HepG2 (cell line): Measurements from ENCODE around the gene SCMH1. TPM values are rescaled to one million over a fixed set of nuclear protein-coding genes. Genes with fewer than 3 reads are reported as not detected.

Experiments used
- ATAC-seq: fragments of 200-7000 bp; cut with Tn5 transposase; 3 replicates; pipeline ENCODE4 v1.9.1; 2020; ENCODE audit warnings: mild to moderate bottlenecking, moderate library complexity
- BruUV-seq: library from RNA; stranded (reverse); fragments of 400-500 nt; replicated peaks from 2 replicates; lab custom pipeline; 2021; lab: Mats Ljungman, UMichigan
- CTCF ChIA-PET: fragments of 300-600 bp; formaldehyde crosslinking; extraction: SDS; loops from one replicate; lab custom pipeline; 2021; ENCODE audit warnings: low total read pairs, inconsistent platforms, low intra/inter-chr PET ratio; lab: Yijun Ruan, JAX
- POLR2A ChIA-PET: fragments of 350-600 bp; sonication (Branson Sonifier 250); formaldehyde crosslinking; loops from one replicate; lab custom pipeline; 2020; ENCODE audit warnings: antibody characterized with exemption, inconsistent platforms; lab: Yijun Ruan, JAX
- DNase-seq: peaks from one replicate; pipeline ENCODE4 v3.0.0-alpha.2; 2015; ENCODE audit warnings: low spot score
- FAIRE-seq: peaks from 3 replicates; lab custom pipeline; 2011; peaks lifted over from hg19 to GRCh38; lab: Jason Lieb, UNC
- H2AFZ ChIP-seq: one replicate; pipeline ENCODE4 v1.6.1; 2011; ENCODE audit warnings: low read length, inconsistent platforms
- H3K27ac ChIP-seq: fragments of 300-600 bp; 3 replicates; pipeline ENCODE4 v1.8.0; 2011; ENCODE audit warnings: mixed run types, mild to moderate bottlenecking, mixed read lengths, low read length, inconsistent platforms; ENCODE audit not compliant: insufficient read depth; ENCODE audit errors: extremely low read length
- H3K27me3 ChIP-seq, 2 experiments: fragments of 200-600 bp in 1 of 2; 2 replicates in 1 of 2; 3 replicates in 1 of 2; pipeline versions ENCODE4 v1.6.0 to v1.8.0; 2011; ENCODE audit warnings: low read length in 2 of 2, mild to moderate bottlenecking in 2 of 2, moderate library complexity in 2 of 2, inconsistent platforms in 1 of 2; ENCODE audit not compliant: insufficient read depth in 2 of 2, control insufficient read depth in 1 of 2
- H3K36me3 ChIP-seq, 2 experiments: fragments of 200-600 bp in 1 of 2; replicated peaks in 1 of 2; 2 replicates in 1 of 2; 3 replicates in 1 of 2; pipeline versions ENCODE4 v1.5.1 to v1.8.0; 2011; ENCODE audit warnings: low read length in 2 of 2, inconsistent platforms in 1 of 2; ENCODE audit not compliant: insufficient read depth in 2 of 2, control insufficient read depth in 1 of 2
- H3K4me1 ChIP-seq: 2 replicates; pipeline ENCODE4 v1.5.1; 2012; ENCODE audit warnings: low read length, inconsistent platforms; ENCODE audit not compliant: insufficient read depth
- H3K4me2 ChIP-seq: 2 replicates; pipeline ENCODE4 v1.6.0; 2011; ENCODE audit warnings: low read depth, low read length, inconsistent platforms
- H3K4me3 ChIP-seq, 3 experiments: fragments of 200-600 bp in 1 of 3; sonication (generic), shearing (Covaris generic) in 1 of 3; replicated peaks in 1 of 3; 2 replicates each; pipeline ENCODE4 v1.5.1; 2011 to 2016; ENCODE audit warnings: low read length in 3 of 3, inconsistent platforms in 2 of 3, low read depth in 2 of 3, mild to moderate bottlenecking in 2 of 3, control low read depth in 1 of 3, mixed read lengths in 1 of 3; ENCODE audit not compliant: insufficient read depth in 1 of 3
- H3K79me2 ChIP-seq: one replicate; pipeline ENCODE4 v1.6.1; 2011; ENCODE audit warnings: low read length, inconsistent platforms; ENCODE audit not compliant: insufficient read depth
- H3K9ac ChIP-seq: 2 replicates; pipeline ENCODE4 v1.6.0; 2011; ENCODE audit warnings: mild to moderate bottlenecking, low read depth, low read length, inconsistent platforms; ENCODE audit not compliant: insufficient read depth
- H3K9me3 ChIP-seq: 2 replicates; pipeline ENCODE4 v1.5.1; 2012; ENCODE audit warnings: mild to moderate bottlenecking, low read length
- H4K20me1 ChIP-seq: 2 replicates; pipeline ENCODE4 v1.6.0; 2011; ENCODE audit warnings: inconsistent platforms, mild to moderate bottlenecking, low read length, moderate library complexity; ENCODE audit not compliant: insufficient read depth
- MED13 ChIP-seq: sonication (generic); formaldehyde crosslinking; IDR thresholded peaks from 2 replicates; pipeline ENCODE4 v1.5.0; 2020; ENCODE audit warnings: missing genetic modification reagents
- POLR2AphosphoS5 ChIP-seq: IDR thresholded peaks from 2 replicates; pipeline ENCODE4 v1.6.1; 2012; ENCODE audit warnings: low read depth, low read length
- POLR2G ChIP-seq: fragments of 200-400 bp; formaldehyde crosslinking; IDR thresholded peaks from 2 replicates; pipeline ENCODE4 v1.6.1; 2018; ENCODE audit warnings: mild to moderate bottlenecking, low read depth, low read length, moderate library complexity
- RBM22 ChIP-seq: fragments of 200-400 bp; formaldehyde crosslinking; optimal IDR thresholded peaks from 2 replicates; pipeline ENCODE3; 2017; ENCODE audit warnings: mild to moderate bottlenecking, low read length, moderate library complexity
- WGBS: methylation state at CpG from one replicate; pipeline ENCODE4 v1.1.6; 2017; ENCODE audit warnings: low lambda C conversion rate; 5-methylcytosine and 5-hydroxymethylcytosine counted together
- in situ Hi-C: cut with HindIII; loops from 2 replicates; pipeline ENCODE4 v1.10.0; 2017; ENCODE audit warnings: low pct_unique_long_range_greater_than_20kb; ENCODE audit not compliant: extremely low pct_ligation_motif_present
- intact Hi-C: fragments of 100-400 bp; cut with micrococcal nuclease; formaldehyde crosslinking; loops from one replicate; pipeline ENCODE4 v1.10.0; 2022; ENCODE audit not compliant: unreplicated experiment
- polyA plus RNA-seq, 8 experiments: library from polyadenylated mRNA; depleted of rRNA in 3 of 8; stranded (reverse) in 7 of 8; unstranded in 1 of 8; fragments of >200 nt; fragmentation: Illumina TruSeq in 4 of 8; extraction: Trizol in 4 of 8; gene quantifications; 2 replicates each; pipeline versions ENCODE4 v1.2.1 to v1.2.3, GENCODE V29; 2011 to 2016; ENCODE audit warnings: low read depth in 4 of 8, missing spikeins in 1 of 8, mixed read lengths in 1 of 8; ENCODE audit not compliant: insufficient read depth in 1 of 8
- total RNA-seq, 5 experiments: library from RNA; depleted of rRNA; stranded (reverse); fragments of >200 nt; fragmentation: Illumina TruSeq; extraction: Trizol; gene quantifications; 2 replicates each; pipeline ENCODE4 v1.2.3, GENCODE V29; 2016; ENCODE audit warnings: low read depth in 1 of 5
- TF ChIP-seq, protein P1 (sequence below): sonication (generic); formaldehyde crosslinking; IDR thresholded peaks from 2 replicates; pipeline ENCODE4 v1.5.0; 2020; ENCODE audit warnings: mild to moderate bottlenecking, missing genetic modification reagents

The SCMH1 gene
- total and polyA plus RNA-seq, 2 of the 13 experiments (the other 11 are each of a cell fraction or from before 2014, with no cell fraction given): 41.8 to 52.6 TPM

- TF ChIP-seq, protein P1, sequence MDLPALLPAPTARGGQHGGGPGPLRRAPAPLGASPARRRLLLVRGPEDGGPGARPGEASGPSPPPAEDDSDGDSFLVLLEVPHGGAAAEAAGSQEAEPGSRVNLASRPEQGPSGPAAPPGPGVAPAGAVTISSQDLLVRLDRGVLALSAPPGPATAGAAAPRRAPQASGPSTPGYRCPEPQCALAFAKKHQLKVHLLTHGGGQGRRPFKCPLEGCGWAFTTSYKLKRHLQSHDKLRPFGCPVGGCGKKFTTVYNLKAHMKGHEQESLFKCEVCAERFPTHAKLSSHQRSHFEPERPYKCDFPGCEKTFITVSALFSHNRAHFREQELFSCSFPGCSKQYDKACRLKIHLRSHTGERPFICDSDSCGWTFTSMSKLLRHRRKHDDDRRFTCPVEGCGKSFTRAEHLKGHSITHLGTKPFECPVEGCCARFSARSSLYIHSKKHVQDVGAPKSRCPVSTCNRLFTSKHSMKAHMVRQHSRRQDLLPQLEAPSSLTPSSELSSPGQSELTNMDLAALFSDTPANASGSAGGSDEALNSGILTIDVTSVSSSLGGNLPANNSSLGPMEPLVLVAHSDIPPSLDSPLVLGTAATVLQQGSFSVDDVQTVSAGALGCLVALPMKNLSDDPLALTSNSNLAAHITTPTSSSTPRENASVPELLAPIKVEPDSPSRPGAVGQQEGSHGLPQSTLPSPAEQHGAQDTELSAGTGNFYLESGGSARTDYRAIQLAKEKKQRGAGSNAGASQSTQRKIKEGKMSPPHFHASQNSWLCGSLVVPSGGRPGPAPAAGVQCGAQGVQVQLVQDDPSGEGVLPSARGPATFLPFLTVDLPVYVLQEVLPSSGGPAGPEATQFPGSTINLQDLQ (CRISPR knock-in tag): 0 out of 2 replicates have a peak, but pooled peaks have one; percentile 48
These were observed 220.4 kb downstream of the SCMH1 start, which contains the start of gene SLFNL1 (continued) for GRCh38 chr1:41021526-41022308.

- POLR2A ChIA-PET: interaction anchor here (1.7 kb wide), 1 partner anchor 24 kb away, joined by 3 read pairs; no protein-coding TSS in a partner anchor
These were observed 221.5 kb downstream of the SCMH1 start for GRCh38 chr1:41020654-41021053.

More at GRCh38 chr1:41020654-41021053, 221.5 kb downstream of the SCMH1 start:
- Histone ChIP-seq H3K4me3 (no peak overlapping the region), H4K20me1 (no peaks in the 10 kb centered on the region; the same call in 1 of the 2 replicates), H3K27me3 (no peaks in the 10 kb centered on the region), H3K27ac (no peak overlapping the region), H3K36me3 (peaks cover 3 to 13% of the 10 kb centered on the region in 2 experiments; a peak in 4 of 5 replicates), H2AFZ (no peak overlapping the region), H3K4me2 (no peak overlapping the region), H3K79me2 (no peaks in the 10 kb centered on the region), H3K9ac (no peak overlapping the region; the same call in 1 of the 2 replicates), H3K4me1 (peaks cover 15% of the 10 kb centered on the region), H3K9me3 (no peaks in the 10 kb centered on the region)
- in situ Hi-C loops: no loop called here
- BruUV-seq: no TSS peak
- FAIRE-seq (no peak), ATAC-seq (peak; percentile 1), DNase-seq (no peak)
- CTCF ChIA-PET: no interaction called here
- TF ChIP-seq POLR2AphosphoS5 (peak; percentile 23; the same call in 1 of the 2 replicates), MED13 (CRISPR knock-in tag) (no peak), POLR2G (peak; percentile 44; the same call in 1 of the 2 replicates), RBM22 (peak; percentile 49)
- intact Hi-C loops: no loop called here
- 51% methylated on average over 3 of the region's 3 CpGs for WGBS
